NCI-H82 (cell line): ENCODE measurements around the gene TCP11L2.
"Not testable (repeated sequence)": the region's sequence is repeated elsewhere in the genome, so short reads cannot be mapped to it uniquely, and the experiment has no call there.

ENCODE experiments used
- DNase-seq: peaks from one replicate; lab custom pipeline; 2025; lab: John Stamatoyannopoulos, UW

The TCP11L2 gene

GRCh38 chr12:106307181-106307580, 4.6 kb downstream of the TCP11L2 start:
- no peak for DNase-seq

GRCh38 chr12:106308121-106308520, 5.6 kb downstream of the TCP11L2 start:
- DNase-seq, result no peak

- peak; percentile 46 for DNase-seq
Observed at GRCh38 chr12:106308611-106309010, 6.1 kb downstream of the TCP11L2 start.

GRCh38 chr12:106309671-106310505, 7.4 kb downstream of the TCP11L2 start:
- no peak for DNase-seq

GRCh38 chr12:106310687-106311086, 8.2 kb downstream of the TCP11L2 start:
- no peak for DNase-seq

GRCh38 chr12:106311139-106311538, 8.6 kb downstream of the TCP11L2 start:
- DNase-seq, result no peak

- DNase-seq, result not testable (repeated sequence)
Observed at GRCh38 chr12:106313413-106313812, 10.9 kb downstream of the TCP11L2 start.

GRCh38 chr12:106315523-106315922, 13.0 kb downstream of the TCP11L2 start:
- DNase-seq, result no peak

GRCh38 chr12:106317406-106318082, 15.0 kb downstream of the TCP11L2 start:
- DNase-seq, result no peak

GRCh38 chr12:106321139-106321850, 18.8 kb downstream of the TCP11L2 start:
- DNase-seq, result no peak

GRCh38 chr12:106323537-106323936, 21.0 kb downstream of the TCP11L2 start:
- no peak for DNase-seq

- DNase-seq, result peak; percentile 52
Observed at GRCh38 chr12:106327309-106327869, 24.9 kb downstream of the TCP11L2 start.

GRCh38 chr12:106328735-106329134, 26.2 kb downstream of the TCP11L2 start:
- DNase-seq, result no peak

GRCh38 chr12:106329231-106329982, 26.9 kb downstream of the TCP11L2 start:
- no peak for DNase-seq

- DNase-seq, result no peak
Observed at GRCh38 chr12:106331599-106331998, 29.1 kb downstream of the TCP11L2 start.

- no peak for DNase-seq
Observed at GRCh38 chr12:106332536-106332935, 30.0 kb downstream of the TCP11L2 start.

- no peak for DNase-seq
Observed at GRCh38 chr12:106333010-106333409, 30.5 kb downstream of the TCP11L2 start.

GRCh38 chr12:106333756-106334155, 31.2 kb downstream of the TCP11L2 start:
- no peak for DNase-seq

- DNase-seq, result no peak
Observed at GRCh38 chr12:106341086-106341877, 38.7 kb downstream of the TCP11L2 start.

GRCh38 chr12:106342397-106343213, 40.1 kb downstream of the TCP11L2 start:
- no peak for DNase-seq
